NB4 (cell line): Measurements from ENCODE around the gene UCHL3.

Experiments
- POLR2A ChIP-seq: IDR thresholded peaks from 2 replicates; pipeline ENCODE4 v1.6.1; 2011; ENCODE audit warnings: mild to moderate bottlenecking; ENCODE audit not compliant: insufficient read length; ENCODE audit errors: extremely low read depth
- TF ChIP-seq, protein P1 (sequence below): IDR thresholded peaks from one replicate; pipeline ENCODE4 v1.5.1; 2012; ENCODE audit warnings: low read depth, low read length

DNA sequence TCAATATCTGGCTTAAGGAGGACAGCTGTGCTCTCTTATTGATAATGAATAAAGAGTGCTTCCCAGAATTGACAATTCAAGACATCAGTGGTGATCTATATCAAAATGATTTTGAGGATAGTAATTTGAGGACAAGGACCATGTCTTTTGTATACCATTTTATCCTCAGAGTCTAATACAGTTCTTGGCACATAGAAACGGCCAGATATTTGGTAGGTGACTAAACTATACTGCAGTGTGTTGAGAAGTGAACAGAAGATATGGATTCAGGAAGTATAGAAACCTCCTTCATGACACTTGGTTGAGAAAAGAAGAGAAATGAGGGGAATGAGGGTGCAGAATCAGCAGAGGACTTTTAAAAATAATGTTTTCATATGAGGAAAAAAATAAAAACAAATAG lies 70.4 kb downstream of the UCHL3 start:
- TF ChIP-seq, protein P1, sequence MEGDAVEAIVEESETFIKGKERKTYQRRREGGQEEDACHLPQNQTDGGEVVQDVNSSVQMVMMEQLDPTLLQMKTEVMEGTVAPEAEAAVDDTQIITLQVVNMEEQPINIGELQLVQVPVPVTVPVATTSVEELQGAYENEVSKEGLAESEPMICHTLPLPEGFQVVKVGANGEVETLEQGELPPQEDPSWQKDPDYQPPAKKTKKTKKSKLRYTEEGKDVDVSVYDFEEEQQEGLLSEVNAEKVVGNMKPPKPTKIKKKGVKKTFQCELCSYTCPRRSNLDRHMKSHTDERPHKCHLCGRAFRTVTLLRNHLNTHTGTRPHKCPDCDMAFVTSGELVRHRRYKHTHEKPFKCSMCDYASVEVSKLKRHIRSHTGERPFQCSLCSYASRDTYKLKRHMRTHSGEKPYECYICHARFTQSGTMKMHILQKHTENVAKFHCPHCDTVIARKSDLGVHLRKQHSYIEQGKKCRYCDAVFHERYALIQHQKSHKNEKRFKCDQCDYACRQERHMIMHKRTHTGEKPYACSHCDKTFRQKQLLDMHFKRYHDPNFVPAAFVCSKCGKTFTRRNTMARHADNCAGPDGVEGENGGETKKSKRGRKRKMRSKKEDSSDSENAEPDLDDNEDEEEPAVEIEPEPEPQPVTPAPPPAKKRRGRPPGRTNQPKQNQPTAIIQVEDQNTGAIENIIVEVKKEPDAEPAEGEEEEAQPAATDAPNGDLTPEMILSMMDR, result no peak
- no peak for TF ChIP-seq POLR2A
